Effector CD8-positive, alpha-beta T cell (primary cell): ENCODE results near the gene LRRIQ1.

ENCODE experiments used
- DNase-seq: peaks from one replicate; lab custom pipeline; 2025; lab: John Stamatoyannopoulos, UW

The LRRIQ1 gene

GRCh38 chr12:85281636-85282312 is 245.6 kb downstream of the LRRIQ1 start:
- DNase-seq = no peak

GRCh38 chr12:85283560-85283959 is 247.4 kb downstream of the LRRIQ1 start:
- DNase-seq = no peak
